HG03460 (cell line): ENCODE measurements around the gene CARD9.
"Not testable (repeated sequence)": the region's sequence is repeated elsewhere in the genome, so short reads cannot be mapped to it uniquely, and the experiment has no call there.

Source experiments
- ATAC-seq: cut with Tn5 transposase; IDR thresholded peaks from one replicate; pipeline ENCODE4 v1.9.1; 2021; ENCODE audit not compliant: unreplicated experiment

CARD9 gene

DNA sequence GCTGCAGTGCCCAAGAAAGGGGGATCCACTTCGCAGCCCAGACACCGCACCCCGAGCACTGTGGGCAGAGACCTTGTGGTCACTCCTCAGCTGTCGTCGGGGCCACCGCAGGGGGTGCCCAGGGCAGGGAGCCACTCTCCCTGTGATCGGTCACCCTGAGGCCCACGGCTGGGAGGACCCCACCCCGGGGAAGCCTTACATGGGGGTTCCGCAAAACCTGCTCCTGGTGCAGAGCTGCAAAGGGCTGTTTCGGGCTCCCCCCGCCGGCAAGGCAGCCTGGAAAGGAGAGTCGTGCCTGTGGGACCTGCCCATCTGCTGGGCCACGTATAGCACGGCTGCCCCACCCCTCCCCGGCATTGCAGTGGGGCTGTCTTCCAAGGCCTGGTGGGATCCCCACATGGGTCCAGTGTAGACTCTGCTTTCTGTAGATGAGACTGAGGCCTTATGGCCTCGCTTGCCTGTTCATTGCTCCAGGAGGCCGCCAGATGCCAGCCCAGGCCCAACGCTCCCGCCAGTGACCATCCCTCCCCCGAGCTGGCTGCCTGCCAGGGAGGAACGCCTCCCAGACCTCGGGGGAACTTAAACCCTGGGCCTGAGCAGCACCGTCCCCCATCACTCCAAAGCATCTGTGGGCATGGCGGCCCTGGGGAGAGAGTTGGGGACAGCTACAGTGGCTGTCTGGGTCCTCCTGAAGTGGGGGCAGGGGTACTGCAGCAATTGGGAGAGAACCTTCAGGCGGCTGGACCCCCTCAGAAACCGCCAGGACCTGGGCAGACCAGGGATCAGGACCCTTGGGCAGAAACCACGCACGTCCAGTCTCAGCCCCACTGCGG is 8.3 kb downstream of the CARD9 start:
- ATAC-seq, result no peak

DNA sequence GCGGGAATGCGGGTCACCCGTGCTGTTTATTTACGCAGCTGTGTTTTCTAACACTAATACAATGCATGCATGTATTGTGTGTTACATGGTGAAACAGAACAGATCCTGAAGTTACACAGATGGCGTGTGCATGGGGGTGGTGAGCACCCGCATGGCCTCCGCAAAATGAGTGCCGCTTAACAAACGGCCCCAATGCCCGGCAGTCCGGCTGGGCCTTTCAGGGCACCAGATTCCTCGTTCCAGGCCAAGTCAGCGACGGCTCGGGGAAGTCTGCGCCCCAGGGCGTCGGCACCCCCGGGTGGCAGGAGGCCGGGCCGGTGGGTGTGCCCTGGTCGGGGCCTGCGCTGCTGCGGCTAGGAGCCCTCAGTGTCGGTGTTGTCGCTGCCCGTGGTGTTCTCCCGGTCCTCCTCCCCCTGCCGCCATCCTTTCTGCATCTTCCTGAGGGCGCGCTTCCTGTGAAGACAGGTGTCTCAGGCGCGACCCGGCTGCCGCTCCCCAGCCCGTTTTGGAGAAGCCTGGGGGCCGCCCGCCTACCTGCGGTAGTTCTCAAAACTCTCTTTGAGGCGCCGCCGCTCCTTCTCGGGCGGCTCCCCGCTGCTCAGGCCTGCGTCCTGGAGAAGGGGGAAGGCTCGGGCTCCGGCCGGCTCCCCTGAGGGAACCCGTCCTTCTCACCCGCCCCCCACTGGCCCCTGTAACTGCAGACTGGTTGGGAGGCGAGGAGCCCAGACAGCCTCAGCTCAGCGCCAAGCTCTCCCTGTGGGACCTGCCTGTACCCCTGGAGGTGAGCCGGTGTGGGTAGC is 9.3 kb downstream of the CARD9 start:
- ATAC-seq, result no peak

DNA sequence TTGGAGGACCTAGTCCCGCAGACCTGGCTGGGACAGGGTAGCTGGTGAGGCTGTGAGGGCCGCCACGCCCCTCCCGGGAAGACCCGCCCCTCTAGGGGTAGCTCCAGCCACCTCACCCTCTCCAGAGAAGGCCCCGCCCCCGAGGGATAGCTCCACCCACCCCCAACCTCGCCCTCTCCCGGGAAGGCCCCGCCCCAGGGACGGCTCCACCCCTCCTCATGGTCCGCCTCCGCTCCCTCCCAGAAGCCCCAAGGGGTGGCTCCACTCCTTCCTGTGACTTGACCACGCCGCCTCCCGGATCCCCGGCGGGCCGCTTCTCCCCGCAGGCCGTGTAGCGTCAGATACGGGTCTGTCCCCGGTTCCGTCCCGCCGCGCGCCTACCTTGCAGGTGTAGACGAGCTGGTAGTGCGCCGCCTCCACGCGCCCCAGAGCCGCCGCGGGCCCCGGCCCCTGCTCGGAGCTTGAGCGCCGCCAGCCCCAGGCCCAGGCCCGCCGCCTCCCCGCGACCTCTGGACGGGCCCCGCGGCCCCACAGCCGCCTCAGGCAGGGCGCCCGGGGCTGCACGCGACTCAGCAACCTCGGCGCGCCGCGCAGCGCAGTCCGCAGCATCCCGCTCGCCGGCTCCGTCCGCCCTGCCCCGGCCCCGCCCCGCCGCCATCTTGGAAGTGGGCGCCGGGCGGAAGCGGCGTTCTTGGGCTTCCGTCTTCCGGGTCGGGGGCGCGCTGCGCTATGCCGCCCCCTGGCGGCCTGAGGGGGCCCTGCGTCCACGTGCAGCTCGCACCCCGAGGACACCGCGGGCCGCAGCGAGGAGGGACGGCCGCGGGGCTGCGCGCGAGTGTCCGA is 10.1 kb downstream of the CARD9 start, which contains the start of gene DNLZ:
DNLZ (minus strand) TSS at position 639 of the 843 bp plus-strand sequence; CDS start at position 609, 30 bp downstream.
- ATAC-seq, result peak; percentile 83

DNA sequence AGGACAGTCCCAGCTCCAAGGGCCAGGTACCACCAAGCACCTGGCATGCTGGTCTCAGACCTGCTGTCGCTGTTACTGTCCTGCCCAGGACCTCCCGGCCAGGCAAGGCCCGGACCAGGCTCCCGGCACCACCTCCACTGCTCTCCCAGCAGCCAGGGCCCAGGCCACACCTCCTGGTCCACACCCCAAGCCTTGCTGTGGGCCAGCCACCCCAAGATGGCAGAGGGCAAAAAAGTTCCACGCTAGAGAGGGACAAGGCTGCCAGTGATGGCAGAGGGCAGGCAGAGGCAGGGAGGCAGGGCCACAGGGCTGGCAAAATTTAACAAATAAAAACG is 11.1 kb downstream of the CARD9 start:
- ATAC-seq, result no peak

DNA sequence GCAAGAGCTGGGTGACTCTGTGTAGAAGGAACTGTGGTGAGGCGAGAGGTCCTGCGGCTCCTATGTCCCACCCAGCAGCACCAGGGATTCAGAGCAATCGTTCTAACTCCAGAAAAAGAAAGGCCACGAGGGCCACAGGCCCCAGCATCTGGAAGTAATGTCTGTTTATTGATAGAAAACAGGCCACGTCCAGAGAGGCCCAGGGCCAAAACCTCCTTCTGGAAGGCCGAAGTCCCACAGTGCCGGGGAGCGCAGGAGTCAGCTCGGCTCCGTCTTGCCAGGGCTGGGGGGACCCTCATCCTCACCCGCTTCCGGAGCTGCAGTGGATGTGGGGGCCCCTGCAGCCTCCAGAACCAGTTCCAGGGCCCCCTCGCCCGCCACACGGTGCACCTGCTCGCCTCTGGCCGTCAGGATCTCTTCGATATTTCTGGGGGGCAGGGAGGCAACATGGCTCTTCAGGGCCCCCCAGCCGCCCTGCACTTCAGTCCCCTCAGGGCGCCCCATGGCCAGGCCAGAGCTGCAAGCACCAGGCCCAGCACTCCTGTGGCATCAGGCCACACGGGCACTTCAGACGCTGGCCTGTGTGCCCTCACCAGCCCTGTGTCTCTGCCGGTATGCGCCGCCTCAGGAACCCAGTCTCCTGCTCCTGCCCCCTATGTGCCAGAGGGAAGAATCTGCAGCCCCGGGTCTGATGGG is 11.6 kb downstream of the CARD9 start:
- ATAC-seq, result no peak

DNA sequence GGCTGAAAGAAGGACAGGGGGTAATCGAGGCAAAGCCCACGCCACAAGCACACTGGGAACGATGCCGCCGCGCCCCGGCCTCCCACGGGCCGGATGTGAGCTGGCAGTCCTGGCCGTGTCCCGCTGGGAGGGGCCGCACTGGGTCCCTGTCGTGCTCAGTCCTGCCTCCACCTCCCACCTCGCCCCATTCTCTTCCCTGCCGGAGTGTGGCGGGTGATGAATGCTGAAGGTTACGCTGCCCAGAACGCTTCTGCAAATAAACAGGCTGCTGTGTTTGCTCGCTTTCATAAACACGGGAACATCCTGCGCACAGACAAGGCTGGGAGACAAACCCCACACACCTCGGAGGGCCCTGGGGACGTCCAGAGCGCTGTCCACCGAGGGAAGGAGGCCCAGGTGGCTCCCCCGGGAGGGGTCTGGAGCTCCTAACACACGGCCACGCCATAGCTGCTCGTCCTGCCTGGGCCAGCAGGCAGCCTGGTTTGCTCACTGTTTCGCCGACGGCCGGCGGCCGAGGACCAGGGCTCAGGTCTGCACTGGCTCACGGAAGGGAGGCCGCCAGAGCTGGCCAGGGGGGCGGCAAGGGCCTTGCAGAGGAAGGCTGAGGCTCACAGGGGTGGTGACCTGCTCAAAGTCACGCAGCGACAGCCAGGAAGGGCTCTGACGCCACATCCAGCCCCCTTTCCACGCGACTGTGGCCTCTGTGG is 12.3 kb downstream of the CARD9 start:
- no peak for ATAC-seq

DNA sequence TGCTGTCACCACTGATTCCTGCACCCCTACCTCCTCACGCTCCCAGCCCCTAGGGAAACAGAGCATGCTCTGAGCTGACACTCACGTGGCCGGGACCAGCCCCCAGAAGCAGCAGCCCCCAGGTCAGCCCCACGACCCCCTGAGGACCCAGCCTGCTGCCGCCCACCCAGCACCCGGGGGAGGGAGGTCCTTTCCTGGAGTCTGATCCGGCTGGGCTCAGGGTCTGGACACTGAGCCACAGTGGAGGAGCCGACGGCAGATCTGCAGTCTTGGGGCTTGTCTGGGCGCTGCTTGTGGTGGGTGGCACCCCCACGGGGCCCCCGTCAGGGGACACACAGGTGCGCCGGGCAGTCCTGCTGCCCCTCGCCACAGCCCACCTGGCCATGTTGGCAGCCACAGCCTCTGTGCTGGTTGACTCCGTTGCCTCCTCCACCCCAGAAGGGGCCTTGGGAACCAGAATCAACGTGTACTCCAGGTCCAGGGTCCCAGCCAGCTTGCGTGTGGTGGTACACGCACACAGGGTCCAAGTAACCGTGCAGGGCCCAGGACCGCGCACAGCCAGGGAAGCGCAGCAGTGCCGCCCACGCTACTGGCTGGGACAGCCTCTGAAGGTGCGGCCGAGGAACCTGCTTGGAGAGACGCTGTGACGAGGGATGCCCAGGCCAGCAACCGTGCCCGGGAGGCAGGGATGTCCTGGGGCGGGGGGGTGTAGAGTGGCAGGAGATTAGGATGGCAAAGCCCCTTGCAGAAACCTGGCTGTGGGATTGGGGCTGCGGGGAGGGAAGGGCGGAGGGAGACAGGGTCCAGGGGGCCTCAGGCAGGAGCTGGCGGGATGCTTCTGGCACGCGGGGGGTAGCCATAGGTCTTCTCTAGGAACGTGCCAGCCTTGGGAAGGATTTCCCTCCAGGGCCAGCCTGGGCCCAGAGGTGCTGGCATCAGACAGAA is 13.4 kb downstream of the CARD9 start:
- no peak for ATAC-seq

DNA sequence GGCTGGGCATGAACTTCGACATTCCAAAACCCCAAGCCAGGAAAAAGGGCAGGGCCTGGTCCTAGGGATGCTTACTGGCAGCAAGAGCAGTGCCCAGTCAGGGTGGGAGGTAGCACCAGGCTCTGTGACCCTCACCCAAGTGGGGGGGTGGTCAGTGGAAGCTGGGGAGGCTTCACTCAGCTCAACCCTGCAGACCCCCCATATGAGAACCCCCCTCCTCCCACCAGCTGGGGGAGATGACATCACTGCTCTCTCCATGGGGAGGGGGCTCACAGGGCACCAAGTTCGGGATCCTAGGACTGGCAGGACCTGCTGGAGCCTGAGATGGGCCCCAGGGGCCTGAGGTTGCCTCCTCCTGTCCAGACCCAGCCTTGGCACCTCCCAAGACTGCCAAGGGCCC is 14.6 kb downstream of the CARD9 start:
- ATAC-seq, result no peak

DNA sequence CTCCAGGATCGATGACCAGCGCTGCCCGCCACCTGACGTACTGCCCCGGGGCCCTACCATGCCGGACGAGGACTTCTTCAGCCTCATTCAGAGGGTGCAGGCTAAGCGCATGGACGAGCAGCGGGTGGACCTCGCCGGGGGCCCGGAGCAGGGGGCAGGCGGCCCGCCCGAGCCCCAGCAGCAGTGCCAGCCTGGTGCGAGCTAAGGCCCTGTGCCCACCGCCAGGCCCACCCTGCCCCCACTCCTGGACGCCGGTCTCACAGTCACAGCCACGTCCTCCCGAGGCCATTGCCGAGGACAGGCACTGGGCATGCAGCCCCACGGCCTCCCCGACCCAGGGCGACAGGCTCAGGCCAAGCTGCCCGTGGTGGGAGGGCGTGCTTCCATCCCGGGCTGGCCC is 15.5 kb downstream of the CARD9 start:
- no peak for ATAC-seq

DNA sequence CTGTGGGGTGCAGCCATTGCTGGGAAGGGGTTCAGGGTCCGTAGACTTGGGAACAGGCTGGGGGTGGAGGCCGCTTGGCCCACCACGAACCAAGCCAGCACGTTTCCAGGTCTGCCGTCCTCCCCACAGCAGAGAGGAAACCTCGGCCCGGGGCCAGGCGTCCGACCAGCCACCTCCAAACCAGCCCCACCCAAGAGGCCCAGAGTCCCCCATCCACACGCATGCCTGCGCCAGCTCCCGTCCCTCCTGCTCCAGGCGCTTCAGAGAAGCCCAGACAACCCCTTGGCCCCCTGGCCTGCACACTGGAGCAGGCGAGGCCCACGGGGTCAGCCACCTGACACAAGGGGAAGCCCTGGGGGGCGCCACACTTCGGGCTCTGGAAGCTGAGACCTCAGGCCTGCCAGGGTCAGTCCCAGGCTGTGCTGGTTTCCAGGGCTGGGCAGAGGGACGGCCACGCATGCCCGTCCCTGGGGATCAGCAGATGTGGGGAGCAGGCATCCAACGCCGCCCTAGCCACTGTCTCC is 16.2 kb downstream of the CARD9 start:
- no peak for ATAC-seq

DNA sequence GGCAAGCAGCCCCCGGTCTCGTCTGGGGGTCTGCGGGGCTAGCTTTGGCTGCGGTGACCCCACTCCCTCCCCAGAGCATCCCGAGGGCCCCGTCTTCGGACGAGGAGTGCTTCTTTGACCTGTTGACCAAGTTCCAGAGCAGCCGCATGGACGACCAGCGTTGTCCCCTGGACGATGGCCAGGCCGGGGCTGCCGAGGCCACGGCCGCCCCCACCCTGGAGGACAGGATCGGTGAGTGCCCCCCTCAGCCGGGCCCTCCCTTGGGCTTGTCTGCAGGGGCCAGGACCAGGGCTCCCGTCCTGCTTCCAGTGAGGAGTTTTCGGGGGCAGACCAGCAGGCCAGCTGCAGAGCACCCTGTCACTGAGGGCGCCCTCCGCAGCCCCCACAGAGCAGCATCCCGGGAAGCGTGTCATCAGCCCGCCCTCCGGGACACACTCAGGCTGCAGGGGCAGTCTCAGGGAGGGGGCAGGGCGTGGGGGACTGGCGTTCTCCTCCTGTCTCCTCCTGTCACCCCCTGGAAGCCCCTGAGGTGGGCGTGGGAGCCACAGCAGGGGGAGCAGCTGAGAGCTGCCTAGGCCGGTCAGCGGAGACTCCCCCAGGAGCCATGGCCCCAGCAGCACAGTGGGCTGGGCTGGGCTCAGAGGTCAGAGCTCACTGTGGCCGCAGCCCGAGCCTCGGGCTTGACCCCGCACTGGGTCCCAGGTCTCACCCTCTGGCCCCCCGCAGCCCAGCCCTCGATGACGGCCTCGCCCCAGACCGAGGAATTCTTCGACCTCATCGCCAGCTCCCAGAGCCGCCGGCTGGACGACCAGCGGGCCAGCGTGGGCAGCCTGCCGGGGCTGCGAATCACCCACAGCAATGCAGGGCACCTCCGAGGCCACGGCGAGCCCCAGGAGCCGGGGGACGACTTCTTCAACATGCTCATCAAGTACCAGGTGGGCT is 17.6 kb downstream of the CARD9 start:
- ATAC-seq, result no peak

DNA sequence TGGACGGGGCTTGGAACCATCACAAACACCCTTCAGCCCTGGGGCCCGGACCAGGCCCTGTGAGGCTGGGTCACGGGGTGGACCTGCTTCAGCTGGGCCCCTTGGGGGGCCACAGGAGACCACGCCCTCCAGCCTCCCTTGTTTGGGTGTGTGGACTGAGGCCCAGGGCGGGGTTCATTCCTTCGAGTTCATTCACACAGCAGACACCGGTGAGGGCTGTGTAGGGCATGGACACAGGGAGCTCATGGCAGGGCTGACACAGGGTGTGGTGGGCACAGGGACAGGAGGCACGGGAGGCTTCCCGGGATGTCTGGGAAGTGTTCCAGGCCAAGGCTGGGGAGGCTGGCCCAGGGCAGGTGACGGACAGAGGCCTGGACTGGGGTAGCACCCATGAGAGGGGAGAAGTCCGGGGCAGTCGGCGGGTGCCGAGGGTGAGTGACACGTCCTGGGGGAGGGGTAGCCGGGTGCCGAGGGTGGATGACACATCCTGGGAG is 18.8 kb downstream of the CARD9 start:
- ATAC-seq, result no peak

DNA sequence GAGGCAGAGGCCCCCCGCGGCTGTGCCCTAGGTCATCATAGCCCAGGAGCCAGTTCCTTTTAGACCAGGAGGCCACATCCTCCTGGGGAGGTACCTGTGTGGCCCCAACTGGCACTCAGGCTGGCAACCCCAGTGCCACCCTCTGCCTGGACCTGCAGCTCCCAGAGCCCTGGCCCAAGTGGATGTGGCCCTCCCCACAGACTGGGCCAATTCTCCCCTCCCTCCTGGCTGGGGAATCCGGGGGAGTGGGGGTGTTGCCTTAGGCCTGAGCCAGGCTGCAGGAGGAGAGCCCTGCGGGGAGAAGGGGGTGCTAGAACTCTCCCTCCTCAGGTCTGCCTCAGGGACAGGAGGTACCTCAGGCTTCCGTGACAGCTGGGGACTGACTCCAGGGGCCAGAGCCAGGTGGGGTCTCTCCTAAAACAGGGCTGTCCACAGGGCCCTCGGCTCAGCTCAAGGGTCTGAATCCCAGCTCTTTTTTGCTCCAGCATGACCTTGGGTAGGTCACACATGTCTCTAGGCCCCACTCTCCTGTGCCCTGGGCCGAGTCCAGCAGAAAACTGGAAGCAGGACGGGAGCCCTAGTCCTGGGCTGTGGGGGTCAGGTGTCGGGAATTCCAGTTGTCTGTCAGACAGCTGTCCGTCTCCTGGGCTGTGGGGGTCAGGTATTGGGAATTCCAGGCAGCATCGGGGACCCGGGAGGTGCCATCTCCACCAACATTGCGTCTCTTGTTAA is 19.5 kb downstream of the CARD9 start:
- no peak for ATAC-seq

DNA sequence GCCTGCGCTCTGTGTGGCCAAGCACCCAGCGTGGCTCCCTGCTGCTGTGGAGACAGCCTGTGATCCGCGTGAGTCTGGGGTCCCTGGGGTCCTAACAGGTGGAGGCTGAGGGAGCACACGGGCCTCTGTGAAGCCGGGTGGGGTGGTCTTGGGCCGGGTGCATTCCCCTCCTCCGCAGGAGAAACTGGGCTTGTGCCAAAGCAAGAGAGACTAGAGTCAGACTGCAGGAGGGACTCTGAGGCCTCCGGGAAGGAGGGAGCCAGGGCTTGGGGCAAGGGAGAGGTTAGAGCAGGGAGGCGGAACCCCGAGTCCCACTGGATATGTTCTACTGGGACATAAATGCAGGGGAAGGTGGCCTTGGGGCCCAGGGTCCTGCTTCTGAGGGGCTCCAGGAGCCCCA is 20.4 kb downstream of the CARD9 start:
- ATAC-seq, result no peak

DNA sequence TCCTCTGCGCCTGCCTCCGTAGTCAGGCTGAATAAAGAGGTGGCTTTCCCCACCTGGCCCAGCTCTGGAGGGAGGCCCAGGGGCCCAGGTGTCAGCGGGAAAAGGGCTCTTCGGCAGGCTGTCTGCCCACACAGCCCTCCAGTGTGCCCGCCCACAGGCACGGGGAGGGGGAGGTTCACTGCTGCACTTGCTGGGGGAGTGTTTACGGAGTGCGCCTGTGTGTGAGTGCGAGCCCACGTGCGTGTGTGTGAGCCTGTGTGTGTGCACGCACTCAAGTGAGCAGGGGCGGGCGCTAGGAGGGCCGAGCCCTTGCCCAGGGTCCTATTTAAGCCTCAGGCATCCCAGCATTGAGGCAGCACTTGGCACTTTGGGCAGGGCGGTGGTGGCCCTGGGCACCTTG is 20.8 kb downstream of the CARD9 start:
- no peak for ATAC-seq

DNA sequence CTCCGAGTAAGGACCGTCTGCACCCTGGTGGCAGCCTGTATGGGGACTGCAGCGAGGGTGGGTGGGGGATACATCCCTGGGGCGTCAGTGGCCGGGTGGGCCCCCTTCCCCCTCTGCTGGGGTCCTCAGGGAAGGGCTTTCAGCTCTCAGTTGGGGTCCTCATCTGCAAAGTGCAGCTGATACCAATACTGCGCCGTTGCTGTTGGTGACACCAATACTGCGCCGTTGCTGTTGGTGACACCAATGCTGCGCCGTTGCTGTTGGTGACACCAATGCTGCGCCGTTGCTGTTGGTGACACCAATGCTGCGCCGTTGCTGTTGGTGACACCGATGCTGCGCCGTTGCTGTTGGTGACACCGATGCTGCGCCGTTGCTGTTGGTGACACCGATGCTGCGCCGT is 21.6 kb downstream of the CARD9 start:
- not testable (repeated sequence) for ATAC-seq

DNA sequence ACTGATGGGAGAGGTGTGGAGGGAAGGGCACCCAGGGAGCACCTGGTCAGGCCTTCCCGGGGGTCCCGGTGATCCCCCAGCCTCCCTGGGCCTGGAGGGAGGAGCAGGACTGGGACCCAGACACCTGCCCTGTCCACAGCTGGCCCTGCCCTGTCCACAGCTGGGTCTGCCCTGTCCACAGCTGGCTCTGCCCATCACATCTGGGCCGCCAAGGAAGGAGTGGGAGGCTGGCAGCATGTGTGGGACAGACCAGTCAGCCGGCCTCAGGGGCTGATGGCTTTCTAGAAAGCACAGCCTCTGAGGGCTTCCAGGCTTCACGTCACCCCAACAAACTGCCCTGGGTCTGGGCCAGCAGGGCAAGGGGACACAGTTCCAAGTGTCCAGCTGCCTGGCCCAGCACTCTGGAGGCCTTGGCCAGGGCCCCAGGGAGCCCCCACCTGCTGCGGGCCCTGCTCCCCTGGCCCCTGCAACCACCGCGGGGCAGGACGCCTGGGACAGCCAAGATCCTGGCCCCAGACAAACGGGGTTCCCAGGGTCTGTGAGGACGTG is 22.1 kb downstream of the CARD9 start:
- ATAC-seq, result no peak
